Thymus (tissue), 11 donors: ENCODE data around the gene HSD11B1L. TPM values are rescaled to one million over a fixed set of nuclear protein-coding genes. Genes with fewer than 3 reads are reported as not detected.

Experiments
- DNase-seq, 9 donors: peaks; one replicate each; pipeline ENCODE4 v3.0.0-alpha.2; 2013; ENCODE audit warnings: low spot score in 9 of 9, low read depth in 6 of 9, missing footprints in 1 of 9
- H3K27ac ChIP-seq, 2 donors: one replicate each; pipeline ENCODE4 v1.5.1; 2013; ENCODE audit warnings: control low read depth in 1 of 2, low read depth in 1 of 2, low read length in 1 of 2, mild to moderate bottlenecking in 1 of 2, moderate library complexity in 1 of 2
- H3K27me3 ChIP-seq, 2 donors: one replicate each; pipeline ENCODE4 v1.5.1; 2013; ENCODE audit warnings: low read length in 1 of 2; ENCODE audit not compliant: control insufficient read depth in 2 of 2, insufficient read depth in 1 of 2
- H3K36me3 ChIP-seq, 2 donors: one replicate each; pipeline ENCODE4 v1.5.1; 2013; ENCODE audit warnings: low read length in 1 of 2, mild to moderate bottlenecking in 1 of 2, moderate library complexity in 1 of 2; ENCODE audit not compliant: control insufficient read depth in 2 of 2, insufficient read depth in 2 of 2
- H3K4me1 ChIP-seq, 2 donors: one replicate each; pipeline ENCODE4 v1.5.1; 2013; ENCODE audit warnings: low read length in 2 of 2; ENCODE audit not compliant: control insufficient read depth in 2 of 2, insufficient read depth in 2 of 2
- H3K4me3 ChIP-seq, 2 donors: one replicate each; pipeline ENCODE4 v1.5.1; 2013; ENCODE audit warnings: low read length in 2 of 2, control low read depth in 1 of 2, mild to moderate bottlenecking in 1 of 2
- H3K9me3 ChIP-seq, 2 donors: one replicate each; pipeline ENCODE4 v1.5.1; 2013; ENCODE audit warnings: low read length in 1 of 2, mild to moderate bottlenecking in 1 of 2; ENCODE audit not compliant: control insufficient read depth in 2 of 2, insufficient read depth in 1 of 2
- WGBS: extraction: QIAGEN DNeasy Blood & Tissue Kit; methylation state at CpG from one replicate; pipeline ENCODE4 v1.1.7; 2013; 5-methylcytosine and 5-hydroxymethylcytosine counted together
- polyA plus RNA-seq: library from polyadenylated mRNA; stranded (reverse); fragments of 200-250 nt; gene quantifications from one replicate; pipeline ENCODE4 v1.2.3, GENCODE V29; 2013
- total RNA-seq: library from RNA; stranded (reverse); fragments of 120-200 nt; gene quantifications from one replicate; pipeline ENCODE4 v1.2.4, GENCODE V29; 2013
- donor health status: healthy.

Gene HSD11B1L
- total and polyA plus RNA-seq, 2 donors: 4.6 to 6.5 TPM

DNA sequence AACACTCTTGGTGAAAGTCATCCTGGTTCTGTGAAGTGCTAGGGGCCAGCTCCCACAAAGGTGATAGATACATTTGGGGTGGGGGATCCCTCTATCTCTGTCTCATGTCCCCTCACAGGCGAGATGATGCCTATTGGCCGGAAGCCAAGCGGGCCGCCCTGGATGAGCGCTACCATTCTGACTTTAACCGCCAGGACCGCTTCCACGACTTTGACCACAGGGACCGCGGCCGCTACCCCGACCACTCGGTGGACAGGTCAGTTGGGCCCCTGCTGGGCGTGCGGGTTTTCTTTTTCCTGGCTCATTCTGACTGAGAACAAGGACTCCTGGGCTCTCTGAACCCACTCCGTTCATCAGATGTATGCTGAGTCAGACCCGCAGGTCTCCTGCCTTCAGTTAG lies 16.9 kb upstream of the HSD11B1L start:
- no peaks in the 10 kb centered on the region for H3K27me3 ChIP-seq
- H3K36me3 ChIP-seq: peaks cover 95 to 96% of the 10 kb centered on the region in 2 donors
- 99% methylated on average over 17 of the region's 17 CpGs for WGBS
- H3K9me3 ChIP-seq: no peaks in the 10 kb centered on the region
- no peak for DNase-seq
- no peak overlapping the region for H3K4me3 ChIP-seq
- H3K27ac ChIP-seq: no peak overlapping the region
- H3K4me1 ChIP-seq: no peaks in the 10 kb centered on the region

DNA sequence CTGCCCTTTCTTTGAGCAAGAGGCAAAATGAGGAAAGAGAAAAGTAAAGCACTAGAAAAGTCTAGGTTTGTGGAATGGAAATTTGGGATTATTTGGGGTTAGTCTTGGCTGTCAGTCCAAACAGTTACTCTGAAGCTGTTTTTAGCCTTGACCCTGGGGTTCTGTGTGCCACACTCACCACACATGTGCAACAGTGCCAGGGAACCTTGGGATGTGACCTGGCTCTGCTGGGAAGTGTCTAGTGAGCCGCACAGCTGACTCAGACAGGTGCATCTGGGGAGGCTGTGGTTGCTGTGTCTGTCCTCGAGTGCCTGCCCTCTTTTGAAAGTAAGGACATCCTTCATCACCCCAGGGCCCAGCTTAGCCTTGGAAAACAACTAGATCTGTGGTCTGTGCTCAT lies 16.3 kb upstream of the HSD11B1L start:
- Histone ChIP-seq H3K27ac (peak overlapping the region in 1 of 2 donors; percentile 33), H3K27me3 (no peaks in the 10 kb centered on the region), H3K4me3 (no peak overlapping the region), H3K9me3 (no peaks in the 10 kb centered on the region), H3K4me1 (no peaks in the 10 kb centered on the region), H3K36me3 (peaks cover 96% of the 10 kb centered on the region in 2 donors)
- DNase-seq: no peak
- 97% methylated on average over 2 of the region's 2 CpGs for WGBS

DNA sequence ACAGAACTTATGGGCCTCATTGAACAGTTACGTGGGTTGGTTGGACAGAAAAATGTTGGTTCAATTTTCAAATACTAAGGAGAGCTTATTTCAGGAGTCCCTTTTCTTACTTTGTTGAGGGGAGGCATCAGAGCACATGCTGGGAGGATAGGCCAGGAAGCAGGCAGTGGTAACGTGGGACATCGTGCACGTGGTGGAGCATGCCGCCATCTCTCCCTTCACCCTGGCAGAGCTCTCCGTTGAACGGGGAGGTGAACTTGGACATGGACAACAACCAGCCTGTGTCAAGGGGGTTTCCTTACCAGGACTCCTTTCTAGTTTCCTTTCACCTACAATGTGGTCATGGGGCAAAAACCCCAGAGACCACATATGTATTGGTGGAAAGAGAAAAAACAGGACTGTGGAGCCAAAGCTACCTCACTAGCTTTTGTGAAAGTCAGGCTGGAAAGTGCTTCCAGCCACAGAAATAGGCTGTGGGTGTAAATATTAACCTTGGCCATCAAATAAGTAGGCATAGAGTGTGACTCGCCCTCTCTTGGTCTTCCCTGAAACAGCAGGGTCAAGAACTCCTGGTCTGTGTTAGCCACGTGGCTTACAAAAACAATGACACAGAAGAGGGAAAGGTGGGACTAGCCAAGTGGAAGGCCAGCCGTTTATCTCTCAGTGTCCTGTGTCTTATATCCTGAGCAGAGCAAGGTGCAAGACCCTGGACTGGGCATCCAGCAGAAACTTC lies 14.9 kb upstream of the HSD11B1L start:
- H3K36me3 ChIP-seq: peaks cover 86 to 94% of the 10 kb centered on the region in 2 donors
- no peak overlapping the region for H3K4me3 ChIP-seq
- no peaks in the 10 kb centered on the region for H3K4me1 ChIP-seq
- H3K27ac ChIP-seq: no peak overlapping the region
- no peak for DNase-seq
- no peaks in the 10 kb centered on the region for H3K27me3 ChIP-seq
- WGBS: 91% methylated on average over 10 of the region's 10 CpGs
- H3K9me3 ChIP-seq: no peaks in the 10 kb centered on the region

DNA sequence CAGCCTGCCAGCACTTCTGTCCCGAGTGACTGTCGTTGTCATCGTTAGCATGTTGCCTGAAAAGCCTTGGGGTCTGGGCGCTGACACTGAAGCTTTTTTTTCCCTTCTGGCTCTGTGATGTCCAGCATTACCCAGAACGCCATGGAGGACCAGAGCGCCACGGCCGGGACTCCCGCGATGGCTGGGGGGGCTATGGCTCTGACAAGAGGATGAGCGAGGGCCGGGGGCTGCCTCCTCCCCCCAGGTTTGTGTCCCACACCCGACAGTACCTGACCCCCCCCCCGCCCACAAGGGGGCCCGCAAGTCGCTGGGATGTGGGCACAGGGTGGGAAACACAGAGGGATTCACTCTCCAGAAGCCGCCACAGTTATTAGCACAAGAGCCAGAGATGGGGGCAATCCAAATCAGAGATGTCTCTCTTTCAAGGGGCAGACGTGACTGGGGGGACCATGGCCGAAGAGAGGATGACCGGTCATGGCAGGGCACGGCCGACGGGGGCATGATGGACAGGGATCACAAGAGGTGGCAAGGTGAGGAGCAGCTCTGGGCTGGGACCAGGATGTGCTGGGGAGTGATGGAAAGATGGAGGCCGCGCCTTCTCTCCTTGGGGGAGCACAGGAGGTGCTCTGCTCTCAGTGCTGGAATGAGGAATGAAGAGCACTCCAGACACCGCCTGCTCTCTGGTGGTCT lies 13.8 kb upstream of the HSD11B1L start:
- H3K36me3 ChIP-seq: peaks cover 78 to 91% of the 10 kb centered on the region in 2 donors
- 97% methylated on average over 26 of the region's 26 CpGs for WGBS

DNA sequence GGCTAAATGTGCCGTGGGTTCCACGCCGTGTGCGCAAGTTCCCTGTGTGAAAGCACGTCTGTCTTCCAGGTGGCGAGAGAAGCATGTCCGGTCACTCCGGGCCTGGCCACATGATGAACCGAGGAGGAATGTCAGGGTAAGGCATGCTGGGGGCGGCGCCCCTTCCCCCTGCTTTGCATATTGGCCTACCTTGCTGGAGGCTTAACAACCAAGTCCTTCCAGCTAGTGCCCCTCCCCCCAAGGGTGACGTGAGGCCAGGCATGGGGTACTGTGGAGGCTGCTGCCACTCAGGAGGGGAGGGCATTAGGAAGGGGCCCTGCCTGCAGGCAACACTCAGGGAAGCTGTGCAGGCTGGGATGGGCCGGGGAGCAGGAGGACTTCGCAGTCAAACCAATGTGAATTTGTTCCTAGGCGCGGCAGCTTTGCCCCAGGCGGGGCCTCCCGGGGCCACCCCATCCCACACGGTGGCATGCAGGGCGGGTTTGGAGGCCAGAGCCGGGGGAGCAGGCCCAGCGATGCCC lies 13.0 kb upstream of the HSD11B1L start:
- Histone ChIP-seq H3K4me1 (no peaks in the 10 kb centered on the region), H3K9me3 (no peaks in the 10 kb centered on the region), H3K27me3 (no peaks in the 10 kb centered on the region), H3K4me3 (no peak overlapping the region), H3K36me3 (peaks cover 74 to 84% of the 10 kb centered on the region in 2 donors), H3K27ac (no peak overlapping the region)
- 97% methylated on average over 22 of the region's 22 CpGs for WGBS
- DNase-seq: no peak

More for the DNA sequence above, 13.8 kb upstream of the HSD11B1L start:
- no peak overlapping the region for H3K27ac ChIP-seq
- H3K4me1 ChIP-seq: no peaks in the 10 kb centered on the region
- DNase-seq: no peak
- no peaks in the 10 kb centered on the region for H3K9me3 ChIP-seq
- no peaks in the 10 kb centered on the region for H3K27me3 ChIP-seq
- no peak overlapping the region for H3K4me3 ChIP-seq

DNA sequence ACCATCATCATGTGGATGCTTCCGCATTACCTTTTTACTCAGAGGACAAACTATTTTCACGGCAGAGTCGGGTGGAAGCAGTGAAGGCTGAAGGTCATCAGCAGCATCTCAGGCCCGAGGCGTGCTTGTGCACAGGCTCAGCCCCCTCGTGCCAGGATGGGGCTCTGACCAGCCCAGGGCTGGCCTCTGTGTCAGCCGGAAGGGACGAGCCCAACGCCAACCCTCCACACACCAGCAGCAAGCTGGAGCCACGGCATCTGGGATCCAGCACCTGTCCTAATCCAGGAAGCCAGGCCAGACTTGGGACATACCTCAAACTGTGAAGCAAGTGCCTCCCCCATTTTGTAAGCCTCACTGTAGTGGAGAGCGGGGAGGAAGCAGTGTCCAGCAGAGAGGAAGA lies 11.6 kb upstream of the HSD11B1L start:
- Histone ChIP-seq H3K4me3 (no peak overlapping the region), H3K36me3 (peaks cover 61 to 70% of the 10 kb centered on the region in 2 donors), H3K27ac (no peak overlapping the region), H3K9me3 (no peaks in the 10 kb centered on the region), H3K27me3 (no peaks in the 10 kb centered on the region), H3K4me1 (no peaks in the 10 kb centered on the region)
- DNase-seq: no peak
- 97% methylated on average over 11 of the region's 11 CpGs for WGBS

DNA sequence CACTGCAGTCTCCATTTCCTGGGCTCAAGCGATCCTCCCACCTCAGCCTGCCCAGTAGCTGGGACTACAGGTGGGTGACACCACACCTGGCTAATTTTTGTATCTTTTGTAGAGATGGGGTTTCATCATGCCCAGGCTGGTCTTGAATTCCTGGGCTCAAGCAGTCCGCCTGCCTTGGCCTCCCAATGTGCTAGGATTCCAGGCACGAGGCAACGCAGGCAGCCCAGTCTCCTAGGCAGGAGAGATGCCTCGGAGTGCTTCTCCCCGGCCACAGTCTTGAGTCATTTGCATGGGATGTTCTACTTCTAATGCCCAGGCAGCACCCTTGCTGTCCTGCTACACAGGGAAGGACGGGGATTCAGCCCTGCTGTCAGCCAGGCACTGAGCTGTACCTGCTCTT lies 9.2 kb upstream of the HSD11B1L start:
- Histone ChIP-seq H3K27me3 (no peaks in the 10 kb centered on the region), H3K9me3 (no peaks in the 10 kb centered on the region), H3K4me3 (no peak overlapping the region), H3K27ac (no peak overlapping the region), H3K36me3 (peaks cover 37 to 51% of the 10 kb centered on the region in 2 donors), H3K4me1 (no peaks in the 10 kb centered on the region)
- no peak for DNase-seq
- 96% methylated on average over 7 of the region's 7 CpGs for WGBS

DNA sequence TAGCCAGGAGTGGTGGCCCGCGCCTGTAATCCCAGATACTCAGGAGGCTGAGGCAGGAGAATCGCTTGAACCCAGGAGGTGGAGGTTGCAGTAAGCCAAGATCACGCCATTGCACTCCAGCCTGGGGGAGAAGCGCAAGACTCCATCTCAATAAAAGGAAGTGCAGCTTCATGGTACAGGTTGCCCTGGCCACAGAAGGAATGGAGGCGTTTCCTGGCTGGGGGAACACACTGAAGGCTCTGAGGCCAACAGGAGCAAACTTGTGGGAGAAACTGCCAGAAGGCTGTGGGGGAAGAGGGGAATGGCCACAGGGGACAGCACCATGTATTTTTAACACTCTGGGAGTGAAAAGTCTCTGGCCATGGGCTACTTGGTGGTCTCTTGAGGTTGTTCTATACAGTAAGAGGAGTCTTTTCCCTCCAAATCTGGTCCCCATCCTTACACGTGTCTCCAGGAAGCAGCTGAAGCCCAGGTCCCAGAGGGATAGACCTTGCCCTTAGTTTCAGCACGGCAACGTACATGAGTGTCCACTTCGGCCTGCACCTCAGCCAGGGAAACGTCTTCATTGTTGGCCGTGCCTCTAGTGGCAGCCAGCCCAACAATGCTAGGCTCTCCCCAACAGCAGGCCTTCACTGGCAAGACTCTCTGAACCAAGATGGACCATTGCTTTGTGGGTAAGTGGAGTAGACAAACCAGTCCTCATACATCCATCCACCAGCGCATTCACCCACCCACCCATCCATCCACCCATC lies 7.9 kb upstream of the HSD11B1L start:
- no peak for DNase-seq
- no peaks in the 10 kb centered on the region for H3K4me1 ChIP-seq

DNA sequence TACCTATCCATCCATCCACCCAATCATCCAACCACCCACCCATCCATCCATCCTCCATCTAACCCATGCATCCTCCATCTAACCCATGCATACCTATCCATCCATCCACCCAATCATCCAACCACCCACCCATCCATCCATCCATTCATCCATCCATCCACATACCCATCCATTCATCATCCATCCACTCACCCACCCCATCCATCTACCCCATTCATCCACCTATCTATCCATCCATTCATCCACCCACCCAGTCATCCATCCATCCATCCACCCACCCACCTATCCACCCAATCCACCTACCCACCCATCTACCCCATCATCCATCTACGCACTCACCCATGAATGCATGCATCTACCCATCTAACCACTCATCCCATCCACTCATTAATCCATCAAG lies 7.1 kb upstream of the HSD11B1L start:
- Histone ChIP-seq H3K4me3 (no peak overlapping the region), H3K9me3 (no peaks in the 10 kb centered on the region), H3K27me3 (no peaks in the 10 kb centered on the region), H3K27ac (no peak overlapping the region), H3K4me1 (no peaks in the 10 kb centered on the region), H3K36me3 (peaks cover 18 to 33% of the 10 kb centered on the region in 2 donors)
- WGBS: 100% methylated on average over 1 of the region's 1 CpG
- DNase-seq: no peak

More for the DNA sequence above, 7.9 kb upstream of the HSD11B1L start:
- WGBS: 98% methylated on average over 13 of the region's 13 CpGs
- Histone ChIP-seq H3K27me3 (no peaks in the 10 kb centered on the region), H3K27ac (no peak overlapping the region), H3K4me3 (no peak overlapping the region), H3K9me3 (no peaks in the 10 kb centered on the region), H3K36me3 (peaks cover 24 to 39% of the 10 kb centered on the region in 2 donors)
